Ureter (tissue), 1 donor: Measurements from ENCODE around the gene HS6ST1. TPM values are rescaled to one million over a fixed set of nuclear protein-coding genes. Genes with fewer than 3 reads are reported as not detected.
"Not testable (repeated sequence)": the region's sequence is repeated elsewhere in the genome, so short reads cannot be mapped to it uniquely, and the experiment has no call there.

Source experiments
- DNase-seq: peaks from one replicate; pipeline ENCODE4 v3.0.0-alpha.2; 2020; ENCODE audit warnings: low spot score
- total RNA-seq: library from RNA; stranded (reverse); gene quantifications from one replicate; pipeline ENCODE4 v1.2.4, GENCODE V29; 2023
- donor health status: DM: yes; HTN: yes; CAD: no.

HS6ST1 gene
- total RNA-seq, 1 donor from 2014 or later = 56.0 TPM

DNA sequence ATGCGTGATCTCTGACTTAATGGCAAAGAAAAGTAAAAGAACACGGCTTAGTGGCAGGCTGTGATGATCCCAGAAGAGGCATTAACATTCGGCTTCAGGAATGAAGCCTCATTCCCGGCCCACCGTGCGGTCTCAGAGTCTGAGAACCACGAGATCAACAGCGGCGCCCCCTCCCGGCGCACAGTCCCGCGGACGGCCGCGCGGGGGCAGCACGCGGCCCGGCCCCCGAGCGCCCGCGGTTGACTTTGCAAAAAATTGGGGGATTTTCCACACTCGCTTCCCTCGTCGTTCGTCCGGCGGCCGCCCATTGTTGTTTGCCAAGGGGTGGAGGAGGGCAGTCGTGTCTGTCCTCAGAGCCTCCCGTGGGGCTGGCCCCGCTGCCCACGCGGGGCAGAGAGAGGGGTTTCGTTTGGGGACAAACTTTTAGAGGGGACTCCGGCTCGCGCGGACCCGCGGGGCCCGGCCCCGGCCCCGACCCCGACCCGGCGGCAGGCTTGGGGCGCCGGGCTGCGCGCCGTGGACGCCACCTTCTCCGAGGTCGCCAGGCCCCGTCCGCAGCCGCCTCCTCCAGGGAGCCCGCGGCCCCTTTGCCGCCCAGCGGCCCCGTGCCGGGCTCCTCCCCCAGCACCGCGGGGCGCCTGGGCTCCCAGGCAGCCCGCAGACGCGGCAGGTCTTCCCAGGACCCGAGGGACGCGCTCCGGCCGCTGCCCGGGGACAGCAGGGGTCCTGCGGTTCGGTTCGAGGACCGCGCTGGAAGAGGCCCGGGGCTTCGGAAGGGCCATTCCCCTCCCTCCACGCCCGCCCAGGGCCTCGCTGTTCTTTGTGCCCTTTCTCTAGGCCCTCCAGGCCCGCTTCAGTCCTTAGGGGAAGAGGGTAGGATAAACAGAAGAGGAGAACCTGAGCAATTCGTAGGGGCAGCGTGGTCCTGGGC is 3.4 kb upstream of the HS6ST1 start:
- DNase-seq = peak; percentile 90

DNA sequence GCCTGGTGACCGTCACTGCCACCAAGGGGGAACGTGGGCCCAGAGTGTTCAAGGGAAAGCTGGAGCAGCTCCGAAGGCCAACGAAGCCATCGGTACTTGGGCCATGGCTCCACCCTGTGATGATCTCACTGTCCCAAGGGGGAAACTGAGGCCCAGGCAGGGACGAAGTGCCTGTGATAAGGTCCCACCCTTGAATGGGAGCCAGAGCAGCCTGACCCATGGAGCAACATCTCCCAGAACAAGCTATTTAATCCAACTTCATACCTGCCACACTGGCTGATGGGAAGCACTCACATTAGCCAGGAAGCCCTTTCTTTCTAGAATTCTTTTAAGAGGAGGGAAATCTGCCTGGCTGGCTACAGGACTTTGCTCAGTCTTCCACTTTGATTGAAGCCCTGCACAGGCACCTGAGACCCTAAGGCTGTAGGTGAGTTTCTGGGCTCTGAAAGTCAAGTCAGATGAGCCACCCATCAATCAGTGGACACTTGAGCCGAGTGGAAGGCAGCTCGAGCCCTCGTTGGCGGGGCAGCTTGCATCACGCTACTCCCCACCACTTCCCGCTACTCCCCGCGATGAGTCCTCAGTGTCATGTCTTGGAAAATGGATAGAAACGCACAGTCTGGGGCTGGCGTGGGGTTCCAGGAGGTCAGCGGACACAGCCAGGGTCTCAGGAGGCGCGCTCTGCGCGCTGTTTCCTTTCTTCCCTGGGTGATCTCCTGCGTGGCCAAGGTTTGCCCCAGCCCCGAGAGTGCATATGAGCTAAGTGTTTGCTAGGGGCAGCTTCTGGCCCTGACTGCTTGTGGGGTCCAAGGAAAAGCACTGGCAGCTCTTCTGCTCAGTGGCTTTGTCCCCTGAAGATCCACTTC is 2.5 kb upstream of the HS6ST1 start:
- DNase-seq = peak; percentile 43

DNA sequence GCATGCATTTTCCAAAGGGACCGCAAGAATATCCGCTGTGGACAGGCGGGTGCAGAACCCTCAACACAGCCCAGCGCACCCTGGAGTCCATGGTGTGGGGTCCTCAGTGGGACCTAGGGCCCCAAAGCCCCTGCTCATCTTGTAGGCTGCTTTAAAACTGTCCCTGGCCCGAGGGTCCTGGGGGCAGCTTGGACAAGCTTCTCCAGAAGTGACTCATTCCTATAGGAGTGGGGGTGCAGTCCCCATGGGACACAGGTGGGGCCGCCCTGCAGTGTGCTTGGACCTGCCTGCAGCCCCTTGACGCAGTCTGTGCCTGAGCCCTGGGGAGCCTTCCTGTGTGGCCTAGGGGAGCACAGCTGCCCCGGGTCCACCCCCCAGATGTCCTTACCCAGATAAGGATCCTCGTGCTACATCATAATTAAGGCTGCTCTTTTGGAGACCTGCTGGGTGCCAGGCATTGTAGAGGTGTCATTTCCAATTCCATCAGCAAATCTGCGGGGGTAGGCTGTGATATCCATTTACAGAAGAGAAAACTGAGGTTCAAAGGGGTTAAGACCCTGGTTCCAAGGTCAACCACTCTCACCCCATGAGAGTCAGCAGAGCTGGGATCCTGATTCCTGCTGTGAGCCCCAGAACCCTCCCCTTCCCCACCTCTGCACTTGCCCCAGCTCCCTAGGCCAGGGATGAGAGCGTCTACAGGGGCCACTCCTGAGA is 1.7 kb upstream of the HS6ST1 start:
- no peak for DNase-seq

DNA sequence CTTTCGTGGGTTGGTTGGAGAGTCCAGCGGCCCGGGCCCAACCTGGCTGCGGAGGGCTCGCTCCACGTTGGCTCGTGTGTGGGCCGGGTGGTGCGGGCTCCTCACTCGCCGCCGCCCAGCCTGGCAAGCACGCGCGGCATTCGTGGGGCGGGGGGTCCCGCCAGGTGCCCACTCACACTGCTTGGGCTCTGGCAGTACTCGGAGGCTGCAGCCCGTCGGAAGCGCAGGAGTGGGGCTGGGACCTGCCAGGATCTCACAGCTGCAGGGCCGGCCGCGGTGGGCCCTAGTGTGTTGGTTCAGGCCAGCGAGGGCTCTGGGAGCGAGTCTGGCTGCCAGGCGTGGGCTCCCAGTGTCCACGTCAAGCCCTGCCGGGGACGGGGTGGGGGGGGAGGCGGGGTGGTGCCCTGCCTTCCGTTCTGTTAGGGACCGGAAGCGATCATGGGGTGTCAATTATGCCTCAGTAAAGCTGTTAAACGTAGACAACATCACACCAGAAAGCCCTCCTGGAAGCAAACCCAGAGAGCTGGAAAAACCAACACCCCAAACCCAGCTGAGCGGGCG is 1.0 kb upstream of the HS6ST1 start:
- no peak for DNase-seq

DNA sequence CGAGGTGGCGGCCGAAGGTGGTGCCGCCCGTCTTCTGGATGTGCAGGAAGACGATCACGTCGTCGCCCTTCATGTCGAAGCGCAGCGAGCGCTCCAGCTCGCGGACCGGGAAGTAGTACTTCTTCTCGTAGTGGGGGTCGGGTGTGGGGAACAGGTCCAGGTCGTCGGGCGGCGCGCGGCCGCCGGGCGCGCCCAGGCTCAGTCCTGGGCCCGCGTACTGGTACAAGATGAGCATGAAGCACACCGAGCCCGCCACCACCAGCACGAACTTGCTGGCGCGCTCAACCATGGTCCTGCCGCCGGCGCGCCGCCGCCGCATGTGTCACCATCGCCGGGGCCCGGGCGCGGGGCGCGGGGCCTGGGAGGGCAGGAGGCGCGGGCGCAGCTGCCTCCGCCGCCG is 423 bp downstream of the HS6ST1 start:
- peak; percentile 46 for DNase-seq

DNA sequence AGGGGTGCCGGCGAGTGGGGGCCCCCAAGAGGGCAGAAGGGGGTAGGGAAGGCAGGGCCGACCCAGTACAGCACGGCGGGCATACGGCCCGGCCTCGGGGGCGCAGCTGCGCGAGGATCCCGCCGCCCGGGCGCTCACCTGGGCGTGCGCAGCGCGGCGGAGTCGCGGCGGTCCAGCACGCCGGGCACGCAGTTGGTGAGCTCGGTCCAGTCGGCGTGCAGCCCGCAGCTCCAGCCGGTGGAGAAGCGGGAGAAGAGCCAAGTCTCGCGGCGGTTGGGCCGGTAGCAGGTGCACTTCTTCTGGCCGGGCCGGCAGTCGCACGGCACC is 806 bp downstream of the HS6ST1 start:
- DNase-seq = not testable (repeated sequence)

DNA sequence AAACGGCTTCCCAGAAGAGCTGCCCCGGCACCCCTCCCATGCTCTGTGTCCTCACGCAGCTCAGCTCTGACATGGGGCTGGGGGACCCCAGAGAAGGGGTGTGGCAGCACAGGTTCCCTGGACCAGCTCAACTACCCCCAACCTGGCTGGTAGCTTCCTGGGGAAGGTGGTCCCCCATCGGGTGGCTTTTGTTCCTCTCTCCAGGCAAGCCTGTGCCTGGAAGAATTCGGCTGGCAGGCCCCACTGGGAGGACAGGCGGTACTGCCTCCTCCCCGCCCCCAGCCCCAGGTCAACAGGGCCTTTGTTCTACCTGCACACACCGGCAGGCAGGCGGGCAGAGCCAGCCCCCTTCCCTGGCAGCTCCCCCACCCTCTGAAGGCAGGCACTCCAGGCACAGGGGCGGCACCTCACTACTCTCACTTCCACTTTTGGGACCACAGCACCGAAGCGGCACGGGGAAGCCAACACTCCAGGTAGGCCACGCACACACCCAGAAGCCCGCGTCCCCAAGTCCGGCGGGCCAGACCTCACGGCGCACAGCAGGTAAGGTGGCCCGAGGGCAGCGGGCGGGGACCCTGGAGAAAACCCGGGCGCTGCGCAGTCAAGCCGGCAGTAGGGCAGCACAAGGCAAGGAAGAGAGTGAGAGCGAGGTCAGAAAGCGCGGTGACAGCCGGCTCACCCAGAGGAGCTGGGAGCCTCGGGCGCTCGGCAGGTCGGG is 1.3 kb downstream of the HS6ST1 start:
- peak; percentile 46 for DNase-seq

DNA sequence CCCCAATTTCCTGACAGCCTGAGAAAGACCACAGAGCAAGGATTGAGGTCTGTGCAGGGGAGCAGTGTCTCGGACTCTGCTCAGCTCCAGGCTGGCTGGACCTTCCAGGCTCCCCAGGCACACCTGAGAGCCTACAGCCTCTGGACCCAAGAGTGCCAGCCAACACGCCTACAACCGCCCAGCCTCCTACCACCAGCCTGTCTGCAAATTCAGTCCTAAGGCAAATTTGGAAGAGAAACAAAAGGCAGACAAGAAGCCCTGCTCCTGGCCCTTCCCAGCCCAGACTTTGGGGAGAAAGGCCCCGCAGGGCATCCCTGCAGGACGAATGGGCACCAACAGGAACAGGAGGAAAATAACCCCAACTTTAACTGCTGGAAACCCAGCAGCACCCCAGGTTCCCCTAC is 1.9 kb downstream of the HS6ST1 start:
- peak; percentile 41 for DNase-seq

DNA sequence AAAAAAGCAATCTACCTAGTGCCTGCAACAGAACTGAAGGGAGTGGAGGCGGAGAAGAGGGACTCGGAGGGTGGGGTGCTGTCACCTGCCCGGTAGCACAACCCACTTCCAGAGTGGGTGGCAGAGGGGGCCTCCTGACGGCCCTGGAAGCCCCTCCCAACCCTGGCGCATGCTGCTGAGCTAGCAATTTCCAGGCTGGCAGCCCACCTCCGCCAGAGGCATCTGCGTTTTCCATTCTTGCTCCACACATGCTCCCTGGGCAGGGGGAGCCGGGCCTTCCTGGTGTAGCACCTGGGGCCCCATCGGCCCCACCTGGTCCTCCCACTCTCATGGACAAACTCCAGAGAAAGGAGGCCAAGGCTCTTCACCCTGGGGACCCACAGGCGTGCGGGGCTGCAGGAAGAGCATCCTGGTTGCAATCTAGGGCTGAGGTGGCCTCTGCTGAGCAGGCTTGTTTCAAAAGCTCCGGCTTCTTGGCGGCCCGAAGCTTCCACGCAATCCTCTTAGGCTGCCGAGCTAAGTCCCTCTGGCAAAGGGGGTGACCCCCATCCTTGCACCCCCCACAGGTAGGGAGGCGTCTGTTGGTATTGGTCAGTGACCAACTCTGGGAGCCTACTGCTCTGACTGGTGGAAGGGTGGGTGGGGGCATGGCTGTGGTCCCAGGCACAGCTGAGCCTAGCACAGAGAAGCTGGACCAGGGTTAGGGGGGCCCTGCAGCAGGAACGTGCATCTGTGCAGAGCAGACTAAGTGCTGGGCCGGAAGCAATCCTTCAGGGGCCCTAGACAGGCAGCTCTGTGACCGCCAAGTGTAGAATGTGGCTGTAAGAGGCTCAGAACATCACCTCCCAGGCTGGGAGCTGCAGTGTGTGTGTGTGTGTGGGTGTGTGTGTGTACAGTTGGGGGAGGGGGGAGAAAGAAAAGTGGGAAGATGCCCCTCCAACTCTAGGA is 2.6 kb downstream of the HS6ST1 start:
- no peak for DNase-seq

DNA sequence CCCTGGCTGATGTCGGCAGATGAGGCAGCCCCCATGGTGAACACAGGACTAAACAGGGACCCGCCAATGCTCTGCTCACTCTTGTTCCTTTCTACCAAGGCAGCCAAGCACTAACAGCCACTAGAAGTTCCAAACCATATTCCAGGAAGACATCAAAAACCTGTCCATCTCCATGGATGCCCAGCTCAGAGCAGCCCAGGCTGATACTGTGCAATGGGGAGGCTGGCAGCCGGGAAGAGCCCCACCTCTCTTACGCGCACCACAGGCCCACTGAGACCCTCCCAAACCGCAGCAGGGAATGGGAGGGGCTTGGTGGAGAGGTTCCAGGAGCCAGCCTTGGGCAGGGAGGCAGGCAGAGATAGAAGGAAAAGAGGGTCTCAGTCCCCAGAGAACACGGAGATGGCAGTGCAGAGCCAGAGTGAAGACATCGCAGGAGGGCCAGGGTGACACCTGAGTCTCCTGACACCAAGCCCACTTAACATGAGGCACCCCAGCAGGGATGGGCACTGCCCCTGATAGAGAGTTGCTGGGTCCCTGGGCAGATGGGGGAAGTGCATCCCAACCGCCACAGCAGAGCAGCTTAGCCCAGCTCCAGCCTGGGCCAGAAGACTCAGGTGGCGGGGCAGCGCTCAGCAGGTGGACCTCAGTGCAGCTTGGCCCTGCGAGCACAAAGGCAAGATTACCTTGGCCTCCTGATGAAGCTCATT is 3.4 kb downstream of the HS6ST1 start:
- peak; percentile 39 for DNase-seq

DNA sequence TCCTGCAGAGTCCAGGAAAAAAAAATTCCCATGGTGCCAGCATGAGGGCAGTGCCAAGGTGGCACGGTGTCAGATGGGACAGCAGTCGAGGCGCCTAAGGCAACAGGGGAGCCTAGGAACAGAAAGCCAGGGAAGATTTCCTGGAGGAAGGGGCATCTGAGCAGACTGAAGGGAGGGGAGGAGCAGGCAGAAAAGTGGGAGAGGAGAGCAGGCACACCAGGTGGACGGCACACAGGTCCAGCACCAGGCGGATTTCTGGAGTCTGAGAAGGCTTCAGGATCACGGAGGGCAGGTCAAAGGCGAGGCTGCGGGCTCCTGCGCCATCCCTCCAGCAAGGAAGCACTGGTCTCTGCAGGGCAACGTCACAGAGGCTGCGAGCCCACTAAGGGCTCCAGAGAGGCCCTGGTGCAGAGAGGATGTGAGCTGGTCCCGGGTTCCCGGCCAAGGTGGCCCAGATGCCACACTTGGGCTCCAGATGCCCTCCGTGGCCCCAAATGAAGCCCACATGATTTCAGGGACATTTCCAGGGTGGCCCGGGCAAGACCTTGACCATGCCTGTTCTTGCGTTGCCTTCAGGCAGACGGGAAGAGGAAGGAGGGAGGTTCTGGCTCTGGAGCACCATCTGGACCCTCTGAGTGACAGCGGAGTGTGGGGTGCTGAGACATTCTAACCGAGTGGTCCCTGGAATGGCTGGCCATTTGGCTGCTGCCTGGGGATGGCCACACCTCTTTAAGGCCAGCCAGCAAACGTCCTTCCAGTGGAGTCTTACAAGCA is 4.1 kb downstream of the HS6ST1 start:
- DNase-seq = peak; percentile 41

DNA sequence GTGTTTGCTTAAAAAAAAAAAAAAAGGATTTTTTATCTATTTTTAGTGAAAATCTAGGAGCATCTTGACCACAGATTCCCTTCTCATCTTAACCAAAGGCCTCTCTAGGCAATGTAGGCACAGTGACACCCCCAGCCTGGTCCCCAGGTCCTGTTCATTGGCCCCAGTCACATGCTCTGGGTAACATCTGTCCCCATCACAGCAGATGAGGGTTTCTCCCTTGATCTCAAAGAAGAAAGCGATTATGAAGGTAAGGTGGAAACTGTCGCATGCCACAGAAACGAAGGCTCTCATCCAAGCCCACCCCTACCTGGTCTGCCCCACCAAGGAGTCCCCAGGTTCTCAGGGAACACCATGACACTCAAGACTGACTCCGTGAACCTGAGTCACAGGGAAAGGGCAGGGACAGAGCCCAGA is 4.7 kb downstream of the HS6ST1 start:
- no peak for DNase-seq

DNA sequence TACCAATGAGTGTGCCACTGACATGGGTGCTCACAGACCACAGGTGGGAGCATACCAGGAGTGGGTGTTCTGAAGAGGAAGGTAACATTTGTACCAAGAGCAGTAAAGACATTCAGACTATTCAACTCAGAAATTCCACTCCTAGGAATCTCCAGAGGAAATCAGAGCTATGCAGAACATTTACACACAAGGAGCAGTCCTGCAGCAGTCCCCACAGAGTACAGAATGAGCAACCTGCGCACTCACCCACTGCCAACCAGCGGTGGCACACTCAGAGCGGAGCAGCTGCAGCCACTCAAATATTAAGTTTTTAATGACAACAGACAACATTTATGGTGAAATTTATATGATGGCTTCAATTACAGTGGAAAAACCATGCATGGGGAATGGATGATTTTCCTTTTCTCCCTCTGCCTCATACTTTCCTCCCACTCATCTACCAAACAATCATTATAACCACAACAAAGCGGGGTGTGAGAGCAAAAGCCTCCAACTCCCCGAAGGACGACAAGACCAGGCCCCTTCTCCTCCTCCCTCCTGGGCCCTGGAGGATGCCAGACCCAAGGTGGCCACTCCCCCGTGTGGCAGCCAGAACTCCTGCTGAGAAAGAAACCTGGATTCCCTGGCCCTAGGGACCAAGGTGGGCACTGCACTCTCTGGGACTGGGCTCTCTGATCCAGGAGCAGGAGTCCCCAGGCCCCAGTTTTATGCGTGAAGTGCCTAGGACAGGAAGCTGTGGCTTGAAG is 5.4 kb downstream of the HS6ST1 start:
- no peak for DNase-seq

DNA sequence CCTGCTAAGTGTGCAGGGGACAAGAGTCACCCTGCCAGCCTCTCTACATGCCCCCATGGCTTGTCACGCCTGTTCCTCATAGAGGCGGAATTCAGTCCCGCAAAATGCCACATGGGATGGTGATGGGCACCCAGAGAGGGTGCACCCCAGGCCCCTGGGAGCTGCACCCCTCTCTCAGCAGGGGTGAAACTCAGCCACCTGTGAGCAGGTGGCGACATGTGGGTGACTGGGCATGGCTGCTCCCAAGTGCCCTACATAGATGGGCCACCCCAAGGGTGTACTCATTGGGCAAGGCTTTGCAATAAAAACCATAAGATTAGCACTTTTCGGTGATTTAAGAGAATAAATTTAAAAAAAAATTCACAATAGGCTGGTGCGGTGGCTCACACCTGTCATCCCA is 6.3 kb downstream of the HS6ST1 start:
- DNase-seq = no peak

DNA sequence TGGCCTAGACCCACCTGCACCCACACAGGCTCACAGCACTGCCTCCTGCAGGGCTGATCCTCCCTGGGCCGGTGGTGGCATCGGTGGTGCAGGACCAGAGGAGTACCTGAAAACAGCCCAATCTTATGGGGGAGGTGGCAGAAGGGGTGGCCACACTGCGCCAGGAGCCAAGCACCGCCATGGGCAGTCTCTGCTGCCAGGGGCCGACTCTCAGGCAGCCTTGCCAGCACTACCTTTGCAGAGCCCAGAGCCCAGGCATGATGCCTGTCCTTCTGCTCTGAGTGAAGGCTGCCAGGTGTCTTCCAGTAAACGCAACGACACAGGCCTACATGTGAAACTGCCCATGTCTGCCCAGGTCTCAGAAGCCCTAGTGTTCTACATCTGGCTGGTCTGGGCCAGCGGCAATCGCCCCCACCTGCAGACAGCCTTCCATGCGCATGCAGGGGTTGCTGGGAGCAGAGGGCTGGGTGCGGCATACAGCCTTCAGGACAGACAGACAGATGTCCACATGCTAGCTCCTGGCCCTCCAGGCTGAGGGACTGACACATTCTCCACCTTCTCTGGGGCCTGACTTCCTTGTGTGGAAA is 6.8 kb downstream of the HS6ST1 start:
- no peak for DNase-seq

DNA sequence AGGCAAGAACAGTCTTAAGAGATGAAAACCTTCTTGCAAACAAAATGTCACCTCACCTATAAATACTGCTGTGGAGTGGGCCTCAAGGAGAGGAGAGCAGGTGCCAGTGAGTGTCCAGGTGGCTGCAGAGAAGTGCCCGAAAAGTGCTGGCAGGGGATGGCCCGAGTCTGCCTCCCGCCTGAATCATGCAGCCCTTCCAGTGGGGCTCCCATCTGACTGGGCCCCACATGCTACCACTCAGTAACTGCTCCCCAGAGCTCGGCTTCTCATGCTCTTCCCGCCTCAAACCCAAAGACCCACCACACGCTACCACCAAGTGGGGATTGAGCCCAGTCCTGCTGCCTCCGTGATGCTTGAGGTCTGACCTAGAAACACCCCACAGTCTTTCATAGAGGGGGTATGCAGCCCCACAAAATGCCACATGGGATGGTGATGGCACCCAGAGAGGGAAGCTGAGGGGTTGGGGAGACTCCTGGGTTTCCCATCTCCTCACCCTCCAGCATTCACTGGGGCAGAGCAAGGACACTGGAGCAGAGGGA is 7.4 kb downstream of the HS6ST1 start:
- no peak for DNase-seq

DNA sequence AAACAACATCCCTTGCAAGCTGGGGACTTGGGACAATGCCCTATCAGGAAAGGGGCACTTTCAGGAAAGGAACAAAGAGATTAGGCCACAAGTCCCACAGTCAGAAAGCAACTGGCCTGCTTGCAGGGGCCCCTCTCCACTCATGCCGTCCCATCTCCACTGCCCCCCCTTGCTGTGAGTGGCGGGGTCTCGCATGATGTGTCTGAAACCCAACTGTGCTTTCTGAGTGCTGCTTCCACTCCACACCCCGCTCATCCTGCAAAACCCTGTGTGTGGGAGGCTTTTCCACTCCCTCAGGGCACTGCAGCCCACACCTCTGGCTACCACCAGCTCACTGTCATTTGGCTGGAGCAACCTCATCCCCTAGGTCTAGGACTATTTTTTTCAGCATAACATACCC is 7.9 kb downstream of the HS6ST1 start:
- peak; percentile 41 for DNase-seq
